Fibroblast of lung (primary cell): ENCODE results near the gene RASA3. TPM values are rescaled to one million over a fixed set of nuclear protein-coding genes. Genes with fewer than 3 reads are reported as not detected.

Experiments used
- DNase-seq, 2 donors: peaks; one replicate each; pipeline versions ENCODE4 v3.0.0 to v3.0.0-alpha.2; 2010; ENCODE audit warnings: low read depth in 2 of 2
- H2AFZ ChIP-seq: 2 replicates; pipeline ENCODE4 v1.5.1; 2012; ENCODE audit warnings: low read length, control low read depth, inconsistent platforms
- H3K27ac ChIP-seq: 2 replicates; pipeline ENCODE4 v1.5.1; 2011; ENCODE audit warnings: low read length, control low read depth; ENCODE audit not compliant: insufficient read depth
- H3K27me3 ChIP-seq: 2 replicates; pipeline ENCODE4 v1.5.1; 2011; ENCODE audit warnings: mild to moderate bottlenecking, low read length; ENCODE audit not compliant: control insufficient read depth, insufficient read depth
- H3K36me3 ChIP-seq: 2 replicates; pipeline ENCODE4 v1.5.1; 2011; ENCODE audit warnings: low read length; ENCODE audit not compliant: control insufficient read depth, insufficient read depth
- H3K4me1 ChIP-seq: 2 replicates; pipeline ENCODE4 v1.5.1; 2011; ENCODE audit warnings: low read length; ENCODE audit not compliant: control insufficient read depth, insufficient read depth; ENCODE audit errors: extremely low read depth
- H3K4me2 ChIP-seq: 2 replicates; pipeline ENCODE4 v1.5.1; 2011; ENCODE audit warnings: low read length, control low read depth; ENCODE audit not compliant: insufficient read depth; ENCODE audit errors: extremely low read depth
- H3K4me3 ChIP-seq, 4 experiments: fragments of 200-600 bp in 1 of 4; sonication (generic) in 1 of 4; replicated peaks in 1 of 4; 2 replicates each; pipeline ENCODE4 v1.5.1; 2011 to 2016; ENCODE audit warnings: low read length in 4 of 4, low read depth in 3 of 4, mild to moderate bottlenecking in 3 of 4, control low read depth in 2 of 4, inconsistent platforms in 1 of 4, mixed read lengths in 1 of 4; ENCODE audit not compliant: insufficient read depth in 1 of 4; ENCODE audit errors: control extremely low read depth in 1 of 4
- H3K79me2 ChIP-seq: 2 replicates; pipeline ENCODE4 v1.5.1; 2012; ENCODE audit warnings: mild to moderate bottlenecking, low read length, inconsistent platforms; ENCODE audit not compliant: control insufficient read depth, insufficient read depth
- H3K9ac ChIP-seq: 2 replicates; pipeline ENCODE4 v1.5.1; 2011; ENCODE audit warnings: mild to moderate bottlenecking, low read length, control low read depth; ENCODE audit not compliant: insufficient read depth
- H3K9me3 ChIP-seq: 2 replicates; pipeline ENCODE4 v1.5.1; 2012; ENCODE audit warnings: low read depth, low read length; ENCODE audit not compliant: control insufficient read depth, insufficient read depth
- H4K20me1 ChIP-seq: 2 replicates; pipeline ENCODE4 v1.5.1; 2011; ENCODE audit warnings: low read length; ENCODE audit not compliant: control insufficient read depth, insufficient read depth; ENCODE audit errors: extremely low read depth
- CTCF ChIP-seq, 2 donors: IDR thresholded peaks in 1 of 2; conservative IDR thresholded peaks in 1 of 2; 1 replicate in 1 of 2; 2 replicates in 1 of 2; pipeline ENCODE4 v1.5.1; 2011 to 2012; ENCODE audit warnings: low read length in 2 of 2, control low read depth in 1 of 2, inconsistent platforms in 1 of 2, low read depth in 1 of 2, mild to moderate bottlenecking in 1 of 2
- EZH2 ChIP-seq: IDR thresholded peaks from 2 replicates; pipeline ENCODE4 v1.5.1; 2012; ENCODE audit warnings: low read length, control low read depth, mild to moderate bottlenecking; ENCODE audit errors: missing control alignments
- polyA plus RNA-seq, 2 donors: library from polyadenylated mRNA; depleted of rRNA in 1 of 2; stranded (reverse) in 1 of 2; unstranded in 1 of 2; fragments of >200 nt; gene quantifications; 2 replicates each; pipeline ENCODE4 v1.2.1, GENCODE V29; 2011 to 2012; ENCODE audit warnings: missing spikeins in 1 of 2
- total RNA-seq: library from RNA; depleted of rRNA; stranded (reverse); fragments of >200 nt; gene quantifications from 2 replicates; pipeline ENCODE4 v1.2.1, GENCODE V29; 2014

The RASA3 gene
- total and polyA plus RNA-seq, 2 donors (not counting 1 experiment from before 2014, with no cell fraction given), result 26.6 to 31.1 TPM

GRCh38 chr13:113982296-113982661 lies 150.1 kb downstream of the RASA3 start:
- Histone ChIP-seq H3K27me3 (no peaks in the 10 kb centered on the region), H4K20me1 (no peaks in the 10 kb centered on the region), H3K4me1 (peaks cover 2% of the 10 kb centered on the region), H3K9ac (no peak overlapping the region), H2AFZ (no peak overlapping the region), H3K9me3 (no peaks in the 10 kb centered on the region), H3K36me3 (peaks cover 34% of the 10 kb centered on the region), H3K4me3 (no peak overlapping the region), H3K79me2 (peaks cover 2% of the 10 kb centered on the region), H3K27ac (no peak overlapping the region), H3K4me2 (no peak overlapping the region)
- no peak for TF ChIP-seq CTCF (conservative IDR thresholded peaks at IDR 0.05 in 1 of 2, IDR thresholded peaks at IDR 0.05 in 1 of 2; ENCODE audit: low read depth in 1 of 2, low read length in 2 of 2)
- TF ChIP-seq EZH2, result no peak
- no peak for DNase-seq

GRCh38 chr13:113981611-113982295 lies 150.7 kb downstream of the RASA3 start:
- H3K9ac ChIP-seq, result no peak overlapping the region
- TF ChIP-seq CTCF (conservative IDR thresholded peaks at IDR 0.05 in 1 of 2, IDR thresholded peaks at IDR 0.05 in 1 of 2; ENCODE audit: low read depth in 1 of 2, low read length in 2 of 2) (no peak), EZH2 (no peak)
- H3K27ac ChIP-seq, result no peak overlapping the region
- no peaks in the 10 kb centered on the region for H3K9me3 ChIP-seq
- no peak for DNase-seq
- no peaks in the 10 kb centered on the region for H4K20me1 ChIP-seq
- H3K4me2 ChIP-seq, result no peak overlapping the region
- H3K79me2 ChIP-seq, result peaks cover 2% of the 10 kb centered on the region
- H3K4me1 ChIP-seq, result peaks cover 7% of the 10 kb centered on the region
- H3K4me3 ChIP-seq, result no peak overlapping the region
- no peaks in the 10 kb centered on the region for H3K27me3 ChIP-seq
- peaks cover 37% of the 10 kb centered on the region for H3K36me3 ChIP-seq
- H2AFZ ChIP-seq, result no peak overlapping the region

GRCh38 chr13:113981194-113981605 lies 151.2 kb downstream of the RASA3 start:
- H3K27me3 ChIP-seq, result no peaks in the 10 kb centered on the region
- H3K9me3 ChIP-seq, result no peaks in the 10 kb centered on the region
- H3K79me2 ChIP-seq, result peaks cover 2% of the 10 kb centered on the region
- H3K4me2 ChIP-seq, result no peak overlapping the region
- H3K27ac ChIP-seq, result no peak overlapping the region
- H3K4me3 ChIP-seq, result no peak overlapping the region
- peaks cover 37% of the 10 kb centered on the region for H3K36me3 ChIP-seq
- H2AFZ ChIP-seq, result no peak overlapping the region
- peaks cover 11% of the 10 kb centered on the region for H3K4me1 ChIP-seq
- TF ChIP-seq EZH2, result no peak
- TF ChIP-seq CTCF (conservative IDR thresholded peaks at IDR 0.05 in 1 of 2, IDR thresholded peaks at IDR 0.05 in 1 of 2; ENCODE audit: low read depth in 1 of 2, low read length in 2 of 2), result no peak
- no peaks in the 10 kb centered on the region for H4K20me1 ChIP-seq
- no peak for DNase-seq
- H3K9ac ChIP-seq, result no peak overlapping the region
